HG03039 (cell line): Measurements from ENCODE around the gene AGPS.
A peak's percentile ranks its signal among the peaks of the same experiment; 100 is the strongest.

Experiments used
- ATAC-seq: cut with Tn5 transposase; IDR thresholded peaks from one replicate; pipeline ENCODE4 v1.9.1; 2021; ENCODE audit warnings: mild to moderate bottlenecking, moderate library complexity; ENCODE audit not compliant: unreplicated experiment

The AGPS gene

DNA sequence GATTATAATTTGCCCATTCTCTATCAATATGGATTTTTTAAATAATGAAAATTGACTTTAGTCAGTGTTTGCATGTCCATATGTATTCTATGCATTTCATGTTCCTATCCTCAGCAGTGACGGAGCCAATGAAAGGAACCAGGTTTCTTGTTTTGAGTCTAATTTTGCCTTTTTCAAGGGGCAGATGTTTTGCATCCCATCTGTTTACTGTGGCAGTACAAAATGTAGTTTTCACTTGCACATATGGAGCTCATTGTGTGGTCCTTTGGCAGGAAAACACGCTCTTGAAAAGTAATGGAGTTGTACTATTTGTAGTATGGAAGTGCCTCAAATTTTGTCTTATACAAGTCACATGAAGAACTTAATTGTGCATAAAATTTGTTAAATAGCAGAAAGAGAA lies 127.8 kb downstream of the AGPS start:
- no peak for ATAC-seq

DNA sequence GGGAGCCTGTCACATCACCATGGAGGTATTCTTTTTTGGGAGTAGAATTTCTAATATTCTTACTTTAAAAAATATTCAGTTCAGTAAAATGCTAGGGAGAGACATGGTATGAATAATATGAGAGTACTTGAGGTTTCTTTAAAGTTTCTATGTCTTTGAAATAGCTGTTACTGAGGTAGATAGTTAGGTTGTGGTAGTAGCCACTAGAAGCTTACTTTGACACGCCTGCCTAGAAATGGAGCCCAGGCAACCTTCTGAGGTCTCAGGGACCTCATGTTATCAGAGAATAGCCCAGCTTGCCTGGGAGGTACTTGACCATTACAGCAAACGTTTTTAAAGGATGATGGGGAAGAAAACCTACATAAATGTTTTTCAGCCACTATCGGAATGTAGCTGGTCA lies 131.2 kb downstream of the AGPS start:
- no peak for ATAC-seq

DNA sequence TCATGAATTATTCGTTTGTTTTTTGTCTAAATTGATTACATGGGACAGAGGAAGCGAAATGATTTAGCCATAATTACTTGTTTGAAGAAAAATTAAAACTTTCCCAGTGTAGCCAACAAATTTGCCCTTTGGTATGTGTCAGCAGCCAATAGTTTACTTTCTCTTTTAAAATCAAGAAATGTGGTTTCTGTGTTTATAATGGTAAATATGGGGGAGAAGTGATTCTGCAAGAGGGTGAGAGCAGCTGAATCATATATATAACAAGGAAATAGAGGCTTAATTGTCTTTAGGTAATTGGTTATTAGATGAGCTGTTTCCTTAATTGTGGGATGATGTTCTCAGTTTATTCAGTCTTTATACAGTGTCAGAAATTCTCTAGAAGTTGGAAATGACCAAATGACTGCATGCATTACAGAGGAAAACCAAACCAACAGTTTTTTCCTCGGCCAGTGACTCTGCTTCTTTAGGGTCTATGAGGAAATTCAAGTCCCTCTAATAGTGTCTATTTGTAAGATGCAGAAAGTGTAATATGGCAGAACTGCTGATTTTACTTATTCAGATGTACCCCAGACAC lies 132.9 kb downstream of the AGPS start:
- ATAC-seq = no peak

DNA sequence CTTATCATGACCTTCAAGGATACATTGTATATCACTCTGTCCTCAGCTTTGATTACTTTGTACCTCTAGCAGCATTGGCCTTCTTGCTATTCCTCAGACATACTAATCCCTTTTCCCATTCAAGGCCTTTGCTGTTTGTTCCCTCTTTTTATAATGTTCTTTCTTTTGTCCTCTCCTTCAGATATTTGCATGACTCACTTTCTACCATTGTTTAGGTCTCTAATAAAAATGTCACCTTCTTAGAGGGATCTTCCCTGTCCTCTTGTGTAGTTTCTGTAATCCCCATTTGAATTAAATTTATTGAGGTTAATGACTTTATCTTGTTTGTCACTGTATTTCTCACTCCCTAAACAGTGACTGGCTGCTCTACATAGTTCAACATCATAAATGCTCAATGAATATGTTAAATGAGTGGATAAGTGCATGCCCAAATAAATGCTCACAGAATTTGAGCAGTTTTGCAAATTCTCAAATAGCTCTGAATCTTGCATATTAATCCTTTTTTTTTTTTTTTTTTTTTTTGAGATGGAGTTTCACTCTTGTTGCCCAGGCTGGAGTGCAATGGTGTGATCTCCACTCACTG lies 135.9 kb downstream of the AGPS start:
- no peak for ATAC-seq

DNA sequence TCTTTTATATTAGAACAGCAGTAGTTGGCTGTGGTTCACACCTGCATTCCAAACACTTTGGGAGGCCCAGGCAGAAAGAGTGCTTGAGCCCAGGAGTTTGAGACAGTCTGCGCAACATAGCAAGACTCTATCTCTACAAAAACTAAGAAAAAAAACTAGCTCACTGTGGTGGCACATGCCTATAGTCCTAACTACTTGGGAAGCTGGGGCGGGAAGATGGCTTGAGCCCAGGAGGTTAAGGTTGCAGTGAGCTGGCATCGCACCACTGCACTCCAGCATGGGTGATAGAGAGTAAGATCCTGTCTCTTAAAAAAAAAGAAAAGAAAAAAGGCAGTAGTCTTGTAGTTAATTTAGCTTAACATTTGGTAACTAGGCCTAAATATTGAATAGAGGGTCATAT lies 136.6 kb downstream of the AGPS start:
- no peak for ATAC-seq

DNA sequence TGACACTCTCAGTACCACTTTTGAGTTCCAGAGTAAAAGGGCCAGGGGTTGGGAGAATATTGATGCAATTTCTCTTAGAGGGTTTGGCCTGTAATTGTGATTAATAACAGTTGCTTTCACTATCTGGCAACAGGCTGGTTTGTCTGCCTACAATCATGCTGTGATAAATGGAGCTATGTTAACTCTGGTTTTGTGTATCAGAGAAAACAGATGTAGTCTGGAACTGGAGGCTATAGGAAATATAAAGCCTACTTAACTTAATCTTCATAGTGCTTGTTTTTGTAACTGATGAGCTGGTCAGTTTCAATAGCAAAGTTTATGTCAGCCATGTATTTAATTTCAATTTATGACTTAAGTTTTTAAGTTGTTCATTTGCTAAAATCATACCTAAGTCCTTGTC lies 138.0 kb downstream of the AGPS start:
- ATAC-seq = no peak

DNA sequence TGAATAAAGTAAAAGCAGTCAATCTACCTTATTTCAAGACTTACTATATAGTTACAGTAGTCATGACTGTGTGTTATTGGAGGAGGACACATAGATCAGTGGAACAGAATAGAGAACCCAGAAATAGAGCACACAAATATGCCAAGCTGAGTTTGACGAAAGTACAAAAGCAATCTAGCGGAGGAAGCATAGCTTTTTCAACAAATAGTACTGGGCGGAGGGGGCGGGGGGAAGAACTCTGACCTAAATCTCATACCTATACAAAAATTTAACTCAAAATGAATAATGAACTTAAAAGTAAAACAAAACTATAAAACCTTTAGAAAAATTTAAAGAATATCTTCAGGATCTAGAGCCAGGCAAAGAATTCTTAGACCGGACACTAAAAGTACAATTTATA lies 139.1 kb downstream of the AGPS start:
- ATAC-seq = no peak

DNA sequence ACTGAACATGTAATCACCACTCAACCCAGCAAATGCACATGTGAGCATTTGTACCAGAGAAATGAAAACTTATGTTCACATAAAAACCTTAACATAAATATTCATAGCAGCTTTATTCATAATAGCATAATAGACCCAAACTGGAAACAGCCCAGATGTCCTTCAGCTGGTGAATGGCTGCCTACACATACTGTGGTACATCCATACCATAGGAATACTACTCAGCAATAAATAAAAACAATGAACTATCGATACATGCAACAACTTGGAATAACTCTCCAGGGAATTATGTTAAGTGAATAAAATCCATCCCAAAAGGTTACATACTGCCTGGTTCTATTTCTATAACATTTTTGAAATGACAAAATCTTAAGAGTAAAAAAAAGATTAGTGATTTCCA lies 140.0 kb downstream of the AGPS start:
- ATAC-seq = no peak

DNA sequence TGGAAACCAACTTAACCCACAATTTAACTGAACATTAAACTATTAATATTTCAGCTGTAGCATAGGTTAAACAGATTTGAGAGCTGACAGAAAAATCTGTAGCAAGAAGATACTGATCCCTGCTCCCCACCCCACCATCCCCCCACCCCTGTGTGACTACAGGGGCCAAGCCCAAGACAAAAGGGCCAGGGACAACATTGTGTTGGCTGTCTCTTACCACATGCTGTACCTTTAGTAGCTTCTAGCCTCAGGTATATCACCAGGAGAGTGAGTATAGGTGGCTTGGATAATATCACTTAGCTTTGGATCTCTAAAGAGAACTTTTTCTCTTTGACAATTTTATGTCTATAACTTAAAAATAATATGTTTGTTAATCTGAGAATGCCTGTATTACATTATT lies 140.7 kb downstream of the AGPS start:
- ATAC-seq = no peak

DNA sequence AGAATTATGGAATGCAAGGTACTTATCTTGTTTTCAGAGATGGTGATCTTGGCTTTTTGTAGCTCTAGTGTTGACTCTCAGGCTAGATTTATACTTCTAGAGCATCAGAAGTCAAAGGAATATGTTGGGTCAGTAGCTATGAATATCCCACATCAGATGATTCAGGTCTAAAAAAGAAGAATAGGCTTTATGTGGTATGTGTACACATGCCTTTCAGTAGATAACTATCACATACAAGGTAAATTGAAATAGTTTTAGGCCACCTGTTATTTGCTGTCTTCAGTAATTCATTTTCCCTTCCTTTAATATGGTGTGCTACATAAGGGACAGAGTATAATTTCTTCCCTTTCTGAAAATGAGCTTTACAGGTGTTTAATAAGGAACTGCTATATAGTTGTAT lies 142.4 kb downstream of the AGPS start:
- ATAC-seq = no peak

DNA sequence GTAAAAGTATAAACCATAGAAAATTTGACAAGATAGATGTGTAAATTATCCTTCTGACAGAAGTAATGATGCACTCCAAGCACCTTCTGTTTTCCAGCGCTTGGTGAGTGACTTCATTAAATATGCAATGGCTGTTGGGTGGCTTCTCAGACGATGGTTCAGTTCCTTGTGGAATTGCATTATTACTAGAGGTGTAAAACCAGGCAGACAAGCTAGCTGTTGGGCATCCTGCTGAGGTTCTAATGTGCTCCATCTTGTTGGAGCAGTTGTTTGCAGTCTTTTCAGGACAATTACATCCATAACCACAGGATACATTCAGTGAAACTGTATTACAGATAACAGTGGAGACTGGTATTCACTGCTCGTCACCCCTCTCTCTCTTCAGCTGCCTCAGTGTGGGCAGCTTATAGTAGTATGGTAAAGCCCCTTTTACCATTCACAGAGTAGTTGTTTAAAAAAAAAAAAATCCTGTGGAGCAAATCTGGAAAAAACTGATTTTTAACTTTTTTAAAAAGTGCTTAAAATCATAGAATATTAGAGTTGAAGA lies 143.5 kb downstream of the AGPS start:
- ATAC-seq = no peak

DNA sequence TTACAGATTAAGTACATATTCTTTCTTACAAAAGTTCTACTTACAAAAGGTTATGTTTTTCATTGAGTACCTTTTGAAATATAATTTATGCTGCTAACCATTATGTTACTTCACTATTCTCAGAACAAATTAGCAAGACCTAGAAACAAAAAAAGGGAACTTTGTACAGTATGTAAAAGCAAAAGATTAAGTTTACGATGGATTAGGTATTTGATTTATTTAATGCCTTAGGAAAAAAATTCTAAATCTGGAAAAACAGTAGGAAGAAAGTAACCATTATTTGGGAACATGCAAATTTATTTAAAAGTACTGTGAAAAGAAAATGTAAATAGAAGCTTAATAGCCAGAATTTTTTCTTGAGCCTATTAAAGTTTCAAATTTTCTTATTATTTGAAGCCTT lies 144.6 kb downstream of the AGPS start:
- ATAC-seq = no peak

DNA sequence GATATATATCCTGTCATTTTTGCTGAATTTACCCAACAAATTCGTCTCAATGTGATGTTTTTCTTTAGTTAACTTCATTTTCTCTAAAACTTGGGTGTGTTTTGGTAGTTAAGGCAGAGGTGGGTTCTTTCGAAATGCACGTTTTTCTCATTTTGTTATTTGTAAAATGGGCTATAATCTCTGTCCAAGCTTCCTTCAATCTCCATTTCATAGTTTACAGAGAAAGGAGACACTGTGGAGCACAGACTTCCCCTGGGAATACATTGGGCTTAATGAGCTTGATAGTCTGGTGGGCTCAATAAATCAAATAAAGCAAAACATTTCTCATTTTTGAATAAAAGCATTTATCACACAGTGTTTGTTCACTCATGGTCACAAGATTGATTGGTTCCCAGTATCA lies 145.1 kb downstream of the AGPS start:
- ATAC-seq = no peak

DNA sequence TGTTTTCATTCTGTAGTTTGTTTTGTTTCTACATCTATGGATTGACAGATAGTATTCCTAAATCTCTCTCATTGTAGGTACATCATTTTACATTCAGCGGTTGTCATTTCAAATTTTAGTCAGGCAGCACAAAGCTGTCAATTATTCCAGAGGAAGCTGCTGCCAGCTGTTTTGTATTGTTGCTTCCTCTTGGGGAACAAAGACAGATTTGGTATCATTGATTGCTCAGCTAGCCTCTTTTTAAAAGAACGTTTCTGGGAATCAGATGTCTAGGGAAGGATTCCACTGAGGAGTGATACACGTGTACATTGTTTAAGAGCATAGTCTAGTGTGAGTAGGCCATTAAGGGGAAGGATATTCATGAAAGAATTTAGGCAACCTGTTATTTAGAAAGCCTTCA lies 145.8 kb downstream of the AGPS start:
- no peak for ATAC-seq

DNA sequence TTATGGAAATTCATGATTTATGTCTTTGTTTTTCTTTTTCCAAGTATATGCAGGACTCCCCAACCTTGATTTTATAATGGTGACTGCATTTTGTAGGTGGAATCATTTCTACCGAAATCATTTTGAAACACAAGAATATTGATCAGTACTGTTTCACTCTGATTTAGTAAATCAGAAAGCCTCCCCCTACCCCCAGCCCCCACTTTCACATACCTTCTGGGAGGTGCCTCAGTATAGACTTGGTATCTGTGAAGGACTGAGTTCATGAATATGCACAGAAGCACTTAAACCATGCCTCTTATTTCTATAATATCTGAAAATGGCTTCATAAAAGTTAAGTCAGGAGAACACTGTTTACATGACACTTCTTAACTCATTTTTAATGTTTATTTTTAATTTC lies 147.7 kb downstream of the AGPS start:
- no peak for ATAC-seq

DNA sequence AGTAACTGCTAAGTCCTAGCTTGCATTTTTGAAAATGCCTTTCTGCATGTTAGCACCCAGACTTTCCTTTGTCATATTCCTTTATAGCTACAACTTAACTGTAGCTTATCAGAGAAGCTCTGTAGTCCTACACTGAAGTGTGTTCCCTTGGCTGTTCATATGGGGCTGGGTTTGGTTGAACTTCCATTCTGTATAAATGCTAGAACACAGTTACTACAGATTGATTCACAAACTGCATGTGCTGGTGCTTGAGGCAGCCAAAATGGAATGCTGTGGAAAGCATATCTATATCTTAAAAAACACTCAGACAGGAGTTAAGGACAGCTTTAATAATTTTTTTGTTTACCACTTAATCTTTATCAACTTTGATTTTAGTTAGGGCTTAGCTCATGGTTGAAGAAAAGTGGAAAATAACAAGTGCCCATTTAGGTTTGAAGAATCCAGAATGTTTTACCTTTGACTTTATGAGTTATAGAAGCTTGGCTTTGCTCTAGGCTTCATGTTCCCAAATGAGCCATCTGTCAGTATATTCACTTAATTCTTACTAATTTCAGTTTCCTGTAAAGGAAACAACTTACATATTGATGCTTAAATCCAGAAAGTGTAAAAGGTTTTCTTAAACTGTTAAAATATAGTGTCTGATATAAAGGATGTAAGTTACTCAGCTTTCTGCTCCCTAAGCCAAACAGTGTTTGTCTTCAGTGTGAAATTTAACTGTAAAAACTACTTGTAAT lies 148.9 kb downstream of the AGPS start:
- no peak for ATAC-seq

DNA sequence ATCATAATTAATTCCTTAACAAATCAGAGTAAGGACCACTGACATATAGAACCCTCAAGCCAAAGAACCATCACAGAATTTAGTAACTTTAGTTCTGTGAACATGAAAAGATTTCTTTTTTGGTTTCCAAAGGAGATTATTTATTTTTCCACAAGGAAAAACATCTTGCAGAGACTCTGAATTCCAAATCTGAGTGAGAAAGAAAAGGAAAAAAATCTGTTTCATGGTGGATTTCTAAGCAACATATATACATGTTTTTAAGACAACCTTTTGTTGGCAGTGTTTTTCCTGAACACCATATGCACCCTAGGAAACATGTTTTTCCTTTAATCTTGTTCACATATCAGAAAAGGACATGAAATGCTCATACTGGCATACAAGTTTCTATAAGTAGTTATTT lies 149.8 kb downstream of the AGPS start:
- no peak for ATAC-seq

DNA sequence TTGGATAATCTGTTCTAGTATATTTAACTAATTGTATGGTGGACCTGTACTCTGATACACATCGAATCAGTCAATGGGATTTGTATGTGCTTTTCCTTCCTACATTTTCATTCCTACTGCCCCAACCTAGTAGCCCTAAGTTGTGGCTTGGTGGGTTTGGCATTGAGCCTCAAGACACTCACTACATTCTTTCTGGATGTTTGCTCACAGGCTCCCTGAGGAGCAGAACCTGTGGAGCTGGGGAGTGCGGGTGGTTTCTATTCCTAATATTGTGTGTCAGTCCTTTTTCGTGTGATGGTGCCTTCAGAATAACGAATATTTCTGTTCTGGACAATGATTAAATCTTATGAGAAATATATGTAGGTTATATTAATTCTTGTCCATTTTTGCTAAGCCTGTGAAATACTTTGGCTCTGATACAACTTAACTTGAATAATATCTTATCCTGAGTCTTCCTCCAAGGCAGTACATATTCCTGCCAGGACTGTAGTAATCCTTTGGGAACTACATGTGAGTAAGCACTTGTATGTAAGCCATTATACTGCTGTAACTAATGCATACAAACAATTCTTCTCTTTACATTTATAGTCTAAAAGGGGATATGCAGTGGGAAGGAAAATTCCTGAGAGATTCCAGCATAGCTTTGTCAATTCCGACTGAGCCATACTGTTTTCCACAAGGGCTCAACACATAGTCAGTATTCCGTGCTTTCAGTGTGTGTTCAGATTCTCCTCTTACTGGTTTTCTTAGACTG lies 150.6 kb downstream of the AGPS start:
- no peak for ATAC-seq

DNA sequence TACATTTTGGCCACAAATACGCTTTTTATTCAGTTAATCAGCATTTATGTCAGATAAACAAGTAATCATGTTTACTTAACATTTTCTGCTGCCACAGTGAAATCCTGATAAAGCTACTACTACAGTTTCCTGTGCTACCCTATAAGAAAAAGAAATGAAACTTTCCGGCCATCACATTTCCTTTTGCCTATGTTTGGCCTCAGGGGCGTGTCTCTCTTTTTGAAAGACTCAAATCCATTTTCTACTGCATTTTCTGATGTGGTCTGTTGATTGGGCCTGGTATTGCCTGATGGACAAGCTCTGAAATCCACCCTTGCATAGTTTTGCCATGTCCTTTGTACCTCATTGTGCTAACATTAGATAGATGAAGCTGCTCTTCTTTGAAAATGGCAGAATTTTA lies 152.6 kb downstream of the AGPS start:
- ATAC-seq = no peak

DNA sequence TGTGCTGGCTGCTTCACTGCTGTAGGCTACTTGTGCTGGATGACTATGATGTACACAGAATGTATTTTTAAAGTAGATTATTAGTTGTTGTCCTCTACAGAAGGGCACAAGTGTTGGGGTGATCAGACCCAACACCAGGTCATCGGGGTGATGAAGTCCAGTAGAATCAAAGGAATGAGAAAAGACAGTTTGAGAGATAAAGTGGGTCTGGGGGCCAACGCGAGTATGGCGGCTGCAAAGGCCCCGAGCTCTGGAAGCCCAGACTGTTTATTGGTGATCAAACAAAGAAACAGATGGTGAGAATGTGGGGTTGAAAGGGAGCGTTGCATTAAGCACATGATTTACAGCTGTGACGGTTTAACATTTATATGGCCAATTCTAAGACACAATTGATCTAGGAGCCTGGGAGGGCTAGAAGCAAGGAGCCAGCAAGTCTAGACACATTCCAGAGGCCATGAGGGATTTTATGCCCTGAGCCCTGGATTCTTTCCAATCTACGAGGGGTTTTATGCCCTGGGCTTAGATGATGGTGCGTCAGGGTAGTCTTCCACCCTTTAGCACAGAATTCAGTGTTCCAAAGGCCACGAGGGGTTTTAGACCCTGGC lies 153.5 kb downstream of the AGPS start:
- no peak for ATAC-seq

DNA sequence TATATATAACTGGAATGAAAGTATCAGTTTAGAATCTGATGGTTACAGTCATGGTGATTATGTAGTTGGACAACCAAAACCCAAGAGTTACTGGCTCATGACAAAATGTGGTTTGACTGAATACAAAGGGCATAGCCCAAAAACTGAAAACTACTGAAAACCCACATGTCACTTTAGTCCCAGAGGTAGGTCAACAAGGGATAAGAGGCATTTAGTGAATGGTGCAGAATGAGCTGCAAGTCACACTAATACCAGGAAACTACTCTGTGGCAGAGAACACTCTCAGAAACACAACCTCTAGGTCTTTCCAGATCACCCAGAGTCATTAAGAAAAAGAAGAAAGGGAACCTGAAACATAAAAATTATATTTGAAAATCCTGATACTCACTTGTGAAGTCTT lies 154.5 kb downstream of the AGPS start:
- ATAC-seq = peak; percentile 91
